ENCODE data around the gene CPSF4.

The CPSF4 gene

DNA sequence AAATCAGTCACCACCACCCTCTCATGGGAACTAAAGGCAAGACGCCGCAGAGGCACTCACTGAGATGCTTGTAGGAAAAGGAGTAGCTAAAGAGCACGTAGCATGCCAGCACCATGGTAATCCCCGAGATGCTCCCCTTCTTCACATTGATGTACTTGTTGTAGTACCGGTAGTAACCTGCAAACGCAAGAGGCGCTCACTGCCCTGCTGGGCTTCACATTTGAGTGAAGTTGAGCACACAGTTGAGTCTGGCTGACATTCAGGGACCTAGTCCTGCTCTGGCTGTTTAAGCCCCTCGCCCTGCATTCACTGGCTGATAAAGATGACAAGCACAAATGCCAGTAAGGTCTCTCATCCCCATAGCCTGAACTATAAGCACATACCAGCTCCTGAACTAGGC, 20.3 kb downstream of the CPSF4 start:
- Histone ChIP-seq H3K23ac (ENCODE audit: low read length) (no peak overlapping the region), H2BK15ac (replicated peaks; ENCODE audit: low read depth) (no peak overlapping the region), H3K4me1 (ENCODE audit: control insufficient read depth, low read depth, low read length) (no peaks in the 10 kb centered on the region), H3K18ac (ENCODE audit: low read length) (no peak overlapping the region), H3K4ac (ENCODE audit: low read depth, low read length) (no peak overlapping the region), H2AK5ac (ENCODE audit: low read length) (no peak overlapping the region), H3K79me1 (ENCODE audit: low read length) (peaks cover 21% of the 10 kb centered on the region), H2BK5ac (ENCODE audit: low read length) (no peak overlapping the region), H3K36me3 (ENCODE audit: control insufficient read depth, insufficient read depth, low read length) (peaks cover 16% of the 10 kb centered on the region), H3K4me3 (ENCODE audit: low read length) (no peak overlapping the region), H3K27me3 (ENCODE audit: insufficient read depth, low read length, poor library complexity) (no peaks in the 10 kb centered on the region), H3K79me2 (ENCODE audit: control insufficient read depth, insufficient read depth, low read length) (peaks cover 35% of the 10 kb centered on the region), H3K56ac (ENCODE audit: low read length) (no peak overlapping the region), H4K8ac (ENCODE audit: low read depth, low read length) (no peak overlapping the region), H4K5ac (ENCODE audit: low read length) (no peak overlapping the region), H3K27ac (ENCODE audit: low read depth, low read length) (no peak overlapping the region), H2BK120ac (ENCODE audit: low read depth, low read length) (no peak overlapping the region), H3K4me2 (ENCODE audit: low read length) (no peak overlapping the region), H3K9ac (ENCODE audit: low read length) (no peak overlapping the region)
- WGBS (ENCODE audit: extremely low coverage, insufficient coverage, low lambda C conversion rate): no CpG with 5 or more reads among the region's 8 CpGs
- peak; percentile 58 for DNase-seq

DNA sequence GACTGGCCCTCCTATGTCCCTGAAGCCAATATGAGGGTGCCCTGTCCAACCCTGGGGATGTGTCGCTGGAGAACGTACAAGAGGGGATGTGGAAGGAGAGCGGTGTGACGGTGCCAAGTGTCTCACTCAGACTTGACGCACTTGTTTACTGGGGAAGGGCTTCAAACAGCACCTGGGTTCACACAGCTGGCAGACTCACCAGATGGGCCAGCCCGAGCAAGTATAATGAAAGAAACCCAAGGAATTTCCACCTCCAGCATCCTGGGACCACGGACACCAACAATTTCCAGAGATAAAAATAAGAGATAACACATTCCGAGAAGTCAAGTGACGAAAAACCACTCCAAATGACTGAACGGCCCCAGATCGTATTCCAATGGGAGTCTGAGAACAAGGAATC, 21.9 kb downstream of the CPSF4 start:
- no peak overlapping the region for H3K27ac ChIP-seq (ENCODE audit: low read depth, low read length)
- H3K79me1 ChIP-seq (ENCODE audit: low read length): peaks cover 27% of the 10 kb centered on the region
- no peak overlapping the region for H2BK5ac ChIP-seq (ENCODE audit: low read length)
- no peak overlapping the region for H2BK120ac ChIP-seq (ENCODE audit: low read depth, low read length)
- H3K23ac ChIP-seq (ENCODE audit: low read length): no peak overlapping the region
- no peaks in the 10 kb centered on the region for H3K27me3 ChIP-seq (ENCODE audit: insufficient read depth, low read length, poor library complexity)
- H4K8ac ChIP-seq (ENCODE audit: low read depth, low read length): no peak overlapping the region
- peaks cover 16% of the 10 kb centered on the region for H3K36me3 ChIP-seq (ENCODE audit: control insufficient read depth, insufficient read depth, low read length)
- H3K56ac ChIP-seq (ENCODE audit: low read length): no peak overlapping the region
- peaks cover 47% of the 10 kb centered on the region for H3K79me2 ChIP-seq (ENCODE audit: control insufficient read depth, insufficient read depth, low read length)
- H3K4me2 ChIP-seq (ENCODE audit: low read length): no peak overlapping the region
- WGBS (ENCODE audit: extremely low coverage, insufficient coverage, low lambda C conversion rate): no CpG with 5 or more reads among the region's 11 CpGs
- H4K5ac ChIP-seq (ENCODE audit: low read length): no peak overlapping the region
- no peak overlapping the region for H3K4me3 ChIP-seq (ENCODE audit: low read length)
- no peak overlapping the region for H3K18ac ChIP-seq (ENCODE audit: low read length)
- no peak overlapping the region for H3K9ac ChIP-seq (ENCODE audit: low read length)
- H2AK5ac ChIP-seq (ENCODE audit: low read length): no peak overlapping the region
- DNase-seq: no peak
- peaks cover 2% of the 10 kb centered on the region for H3K4me1 ChIP-seq (ENCODE audit: control insufficient read depth, low read depth, low read length)
- H3K4ac ChIP-seq (ENCODE audit: low read depth, low read length): no peak overlapping the region
- no peak overlapping the region for H2BK15ac ChIP-seq (replicated peaks; ENCODE audit: low read depth)

DNA sequence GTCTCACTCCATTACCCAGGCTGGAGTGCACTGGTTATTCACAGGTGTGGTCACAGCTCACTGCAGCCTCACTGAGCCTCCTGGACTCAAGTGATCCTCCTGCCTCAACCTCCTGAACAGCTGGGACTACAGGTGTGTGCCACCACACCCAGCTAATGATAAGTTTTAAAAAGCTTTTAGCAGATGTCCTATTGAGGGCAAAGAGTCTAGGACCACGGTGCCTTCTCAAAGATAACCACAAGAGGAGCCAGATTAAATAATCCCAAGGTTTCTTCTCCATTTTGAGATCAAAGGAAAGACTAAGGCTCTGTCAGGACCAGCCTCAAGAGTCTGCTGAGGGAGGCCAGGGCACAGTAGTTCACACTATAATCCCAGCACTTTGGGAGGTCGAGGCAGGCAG, 22.5 kb downstream of the CPSF4 start:
- Histone ChIP-seq H3K36me3 (ENCODE audit: control insufficient read depth, insufficient read depth, low read length) (peaks cover 16% of the 10 kb centered on the region), H3K56ac (ENCODE audit: low read length) (no peak overlapping the region), H2BK15ac (replicated peaks; ENCODE audit: low read depth) (no peak overlapping the region), H3K79me2 (ENCODE audit: control insufficient read depth, insufficient read depth, low read length) (peaks cover 50% of the 10 kb centered on the region), H2BK5ac (ENCODE audit: low read length) (no peak overlapping the region), H3K79me1 (ENCODE audit: low read length) (peaks cover 28% of the 10 kb centered on the region), H4K5ac (ENCODE audit: low read length) (no peak overlapping the region), H3K23ac (ENCODE audit: low read length) (no peak overlapping the region), H3K4me3 (ENCODE audit: low read length) (no peak overlapping the region), H4K8ac (ENCODE audit: low read depth, low read length) (no peak overlapping the region), H3K9ac (ENCODE audit: low read length) (no peak overlapping the region), H3K4me2 (ENCODE audit: low read length) (no peak overlapping the region), H2BK120ac (ENCODE audit: low read depth, low read length) (no peak overlapping the region), H3K18ac (ENCODE audit: low read length) (no peak overlapping the region), H3K4me1 (ENCODE audit: control insufficient read depth, low read depth, low read length) (peaks cover 2% of the 10 kb centered on the region), H3K27ac (ENCODE audit: low read depth, low read length) (no peak overlapping the region), H2AK5ac (ENCODE audit: low read length) (no peak overlapping the region), H3K4ac (ENCODE audit: low read depth, low read length) (no peak overlapping the region), H3K27me3 (ENCODE audit: insufficient read depth, low read length, poor library complexity) (no peaks in the 10 kb centered on the region)
- WGBS (ENCODE audit: extremely low coverage, insufficient coverage, low lambda C conversion rate): no CpG with 5 or more reads among the region's 2 CpGs
- no peak for DNase-seq

DNA sequence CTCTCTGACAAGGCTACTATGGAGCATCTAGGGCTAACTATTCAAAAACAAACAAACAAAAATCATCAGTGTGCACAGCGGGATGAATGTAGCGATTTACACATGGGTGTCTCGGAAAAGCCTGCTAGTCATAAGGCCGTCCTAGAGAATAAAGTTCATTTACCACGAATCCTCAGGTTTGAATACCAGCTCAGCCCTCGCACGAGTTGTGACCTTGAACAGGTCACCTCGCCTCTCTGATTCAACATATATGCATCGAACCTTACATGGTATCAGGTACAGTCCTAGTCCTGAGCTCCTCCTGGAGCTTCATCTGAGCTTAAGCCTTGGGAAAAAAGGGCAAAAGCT, 26.7 kb downstream of the CPSF4 start:
- Histone ChIP-seq H2BK15ac (replicated peaks; ENCODE audit: low read depth) (no peak overlapping the region), H3K27ac (ENCODE audit: low read depth, low read length) (no peak overlapping the region), H3K18ac (ENCODE audit: low read length) (no peak overlapping the region), H3K27me3 (ENCODE audit: insufficient read depth, low read length, poor library complexity) (no peaks in the 10 kb centered on the region), H4K5ac (ENCODE audit: low read length) (no peak overlapping the region), H3K4me3 (ENCODE audit: low read length) (peak overlapping the region; percentile 80), H3K79me1 (ENCODE audit: low read length) (peaks cover 23% of the 10 kb centered on the region), H3K4me2 (ENCODE audit: low read length) (peak overlapping the region; percentile 97), H3K4me1 (ENCODE audit: control insufficient read depth, low read depth, low read length) (peaks cover 2% of the 10 kb centered on the region), H3K56ac (ENCODE audit: low read length) (peak overlapping the region; percentile 99), H2AK5ac (ENCODE audit: low read length) (peak overlapping the region; percentile 15), H4K8ac (ENCODE audit: low read depth, low read length) (no peak overlapping the region), H2BK5ac (ENCODE audit: low read length) (no peak overlapping the region), H3K9ac (ENCODE audit: low read length) (peak overlapping the region; percentile 99), H2BK120ac (ENCODE audit: low read depth, low read length) (no peak overlapping the region), H3K23ac (ENCODE audit: low read length) (peak overlapping the region; percentile 11), H3K4ac (ENCODE audit: low read depth, low read length) (peak overlapping the region; percentile 60), H3K36me3 (ENCODE audit: control insufficient read depth, insufficient read depth, low read length) (peaks cover 7% of the 10 kb centered on the region), H3K79me2 (ENCODE audit: control insufficient read depth, insufficient read depth, low read length) (peaks cover 44% of the 10 kb centered on the region)
- no peak for DNase-seq
- no CpG with 5 or more reads among the region's 9 CpGs for WGBS (ENCODE audit: extremely low coverage, insufficient coverage, low lambda C conversion rate)

DNA sequence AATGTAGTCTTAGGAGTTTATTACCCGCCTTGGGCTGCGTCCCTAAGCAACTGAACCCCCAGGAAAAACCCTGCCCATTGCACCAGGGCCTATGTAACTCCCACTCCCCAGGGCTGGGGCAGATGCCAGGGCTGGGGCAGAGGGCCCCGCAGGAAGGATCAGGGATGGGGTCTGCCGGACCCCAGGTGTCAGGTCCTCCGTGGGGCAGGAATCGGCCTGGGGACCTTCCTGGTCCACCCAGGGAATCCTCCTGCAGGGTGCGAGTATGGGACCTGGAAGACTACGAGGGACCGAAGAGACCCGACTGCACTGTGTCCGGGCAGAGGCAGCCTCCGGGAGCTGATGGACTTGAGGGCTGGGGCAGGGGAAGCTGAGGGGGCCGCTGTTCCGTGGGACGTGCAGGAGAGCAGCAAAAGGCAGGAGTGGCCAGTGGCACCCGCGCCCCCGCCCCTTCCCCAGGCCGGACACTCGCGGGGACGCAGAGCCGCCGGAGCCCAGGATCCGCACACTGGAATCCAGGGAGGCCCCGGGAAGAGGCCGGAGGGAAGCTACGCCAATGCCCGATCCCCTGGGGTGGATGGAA, 29.7 kb downstream of the CPSF4 start:
- no peak overlapping the region for H2BK15ac ChIP-seq (replicated peaks; ENCODE audit: low read depth)
- H3K18ac ChIP-seq (ENCODE audit: low read length): no peak overlapping the region
- H3K4me2 ChIP-seq (ENCODE audit: low read length): no peak overlapping the region
- H3K79me2 ChIP-seq (ENCODE audit: control insufficient read depth, insufficient read depth, low read length): peaks cover 25% of the 10 kb centered on the region
- DNase-seq: no peak
- H3K79me1 ChIP-seq (ENCODE audit: low read length): peaks cover 15% of the 10 kb centered on the region
- H4K8ac ChIP-seq (ENCODE audit: low read depth, low read length): no peak overlapping the region
- peaks cover 2% of the 10 kb centered on the region for H3K4me1 ChIP-seq (ENCODE audit: control insufficient read depth, low read depth, low read length)
- H2BK5ac ChIP-seq (ENCODE audit: low read length): no peak overlapping the region
- no peak overlapping the region for H2BK120ac ChIP-seq (ENCODE audit: low read depth, low read length)
- H4K5ac ChIP-seq (ENCODE audit: low read length): no peak overlapping the region
- H3K4me3 ChIP-seq (ENCODE audit: low read length): no peak overlapping the region
- H3K56ac ChIP-seq (ENCODE audit: low read length): no peak overlapping the region
- no peaks in the 10 kb centered on the region for H3K27me3 ChIP-seq (ENCODE audit: insufficient read depth, low read length, poor library complexity)
- H2AK5ac ChIP-seq (ENCODE audit: low read length): no peak overlapping the region
- no peak overlapping the region for H3K27ac ChIP-seq (ENCODE audit: low read depth, low read length)
- H3K4ac ChIP-seq (ENCODE audit: low read depth, low read length): no peak overlapping the region
- no peak overlapping the region for H3K9ac ChIP-seq (ENCODE audit: low read length)
- H3K23ac ChIP-seq (ENCODE audit: low read length): no peak overlapping the region
- H3K36me3 ChIP-seq (ENCODE audit: control insufficient read depth, insufficient read depth, low read length): peaks cover 1% of the 10 kb centered on the region
- WGBS (ENCODE audit: extremely low coverage, insufficient coverage, low lambda C conversion rate): no CpG with 5 or more reads among the region's 29 CpGs

DNA sequence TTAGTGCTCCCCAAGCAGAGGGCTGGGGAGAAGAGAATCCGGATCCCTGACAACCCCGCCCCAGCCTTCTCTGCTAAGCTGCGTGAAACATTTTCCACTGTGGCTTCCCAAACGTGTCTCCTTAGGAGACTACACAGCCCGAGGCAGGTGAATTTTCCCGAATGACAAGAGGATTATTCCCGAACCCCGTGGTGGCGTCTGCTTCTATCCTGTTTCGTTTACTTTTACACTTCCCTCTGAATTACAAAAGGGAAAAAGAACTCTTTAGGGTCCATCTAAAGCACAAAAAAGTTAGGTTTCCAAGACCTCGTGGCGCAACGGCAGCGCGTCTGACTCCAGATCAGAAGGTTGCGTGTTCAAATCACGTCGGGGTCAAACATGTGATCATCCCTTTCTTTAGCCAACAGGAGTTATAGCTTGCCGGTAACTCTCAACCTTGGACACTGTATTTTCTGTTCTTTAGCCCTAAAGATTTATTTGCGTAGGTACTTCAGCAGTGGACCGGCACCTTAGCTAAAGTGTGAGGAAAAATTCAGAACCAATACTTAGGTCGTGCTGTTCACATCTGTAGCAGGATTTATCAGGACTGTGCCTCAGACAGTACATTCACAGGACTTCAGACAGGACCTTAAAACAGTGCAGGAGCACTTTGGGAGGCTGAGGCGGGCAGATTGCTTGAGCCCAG, 30.8 kb downstream of the CPSF4 start:
- Histone ChIP-seq H3K4me3 (ENCODE audit: low read length) (no peak overlapping the region), H3K18ac (ENCODE audit: low read length) (no peak overlapping the region), H3K23ac (ENCODE audit: low read length) (no peak overlapping the region), H4K5ac (ENCODE audit: low read length) (no peak overlapping the region), H3K79me2 (ENCODE audit: control insufficient read depth, insufficient read depth, low read length) (peaks cover 25% of the 10 kb centered on the region), H3K27me3 (ENCODE audit: insufficient read depth, low read length, poor library complexity) (no peaks in the 10 kb centered on the region), H3K56ac (ENCODE audit: low read length) (no peak overlapping the region), H4K8ac (ENCODE audit: low read depth, low read length) (no peak overlapping the region), H3K4ac (ENCODE audit: low read depth, low read length) (no peak overlapping the region), H3K9ac (ENCODE audit: low read length) (no peak overlapping the region), H3K36me3 (ENCODE audit: control insufficient read depth, insufficient read depth, low read length) (no peaks in the 10 kb centered on the region), H2BK15ac (replicated peaks; ENCODE audit: low read depth) (no peak overlapping the region), H2AK5ac (ENCODE audit: low read length) (no peak overlapping the region), H3K4me2 (ENCODE audit: low read length) (no peak overlapping the region), H2BK5ac (ENCODE audit: low read length) (no peak overlapping the region), H3K79me1 (ENCODE audit: low read length) (peaks cover 13% of the 10 kb centered on the region), H2BK120ac (ENCODE audit: low read depth, low read length) (no peak overlapping the region), H3K4me1 (ENCODE audit: control insufficient read depth, low read depth, low read length) (peaks cover 2% of the 10 kb centered on the region), H3K27ac (ENCODE audit: low read depth, low read length) (no peak overlapping the region)
- peak; percentile 45 for DNase-seq
- WGBS (ENCODE audit: extremely low coverage, insufficient coverage, low lambda C conversion rate): no CpG with 5 or more reads among the region's 23 CpGs
